ENCODE measurements around the gene PPA2.

DNA sequence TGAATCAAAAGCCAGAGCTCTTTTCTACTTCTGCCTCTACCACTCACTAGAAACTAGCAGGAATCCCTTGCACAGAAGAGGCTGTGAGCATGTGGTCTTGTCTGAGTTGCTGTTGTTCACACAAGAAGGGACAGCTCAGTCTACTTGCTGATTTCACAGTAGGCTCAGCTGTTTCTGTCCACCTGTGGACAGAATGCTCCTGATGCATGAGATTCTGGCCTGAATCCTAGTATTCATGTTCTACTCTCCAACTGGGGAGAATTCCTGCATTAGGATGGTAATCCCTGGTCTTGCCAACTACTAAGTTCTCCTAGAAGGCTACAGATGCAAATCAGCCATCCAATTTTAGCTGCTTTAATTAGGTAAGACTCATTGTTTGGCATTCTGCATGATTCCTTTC lies 112.8 kb downstream of the PPA2 start:
- TF ChIP-seq, protein P1, sequence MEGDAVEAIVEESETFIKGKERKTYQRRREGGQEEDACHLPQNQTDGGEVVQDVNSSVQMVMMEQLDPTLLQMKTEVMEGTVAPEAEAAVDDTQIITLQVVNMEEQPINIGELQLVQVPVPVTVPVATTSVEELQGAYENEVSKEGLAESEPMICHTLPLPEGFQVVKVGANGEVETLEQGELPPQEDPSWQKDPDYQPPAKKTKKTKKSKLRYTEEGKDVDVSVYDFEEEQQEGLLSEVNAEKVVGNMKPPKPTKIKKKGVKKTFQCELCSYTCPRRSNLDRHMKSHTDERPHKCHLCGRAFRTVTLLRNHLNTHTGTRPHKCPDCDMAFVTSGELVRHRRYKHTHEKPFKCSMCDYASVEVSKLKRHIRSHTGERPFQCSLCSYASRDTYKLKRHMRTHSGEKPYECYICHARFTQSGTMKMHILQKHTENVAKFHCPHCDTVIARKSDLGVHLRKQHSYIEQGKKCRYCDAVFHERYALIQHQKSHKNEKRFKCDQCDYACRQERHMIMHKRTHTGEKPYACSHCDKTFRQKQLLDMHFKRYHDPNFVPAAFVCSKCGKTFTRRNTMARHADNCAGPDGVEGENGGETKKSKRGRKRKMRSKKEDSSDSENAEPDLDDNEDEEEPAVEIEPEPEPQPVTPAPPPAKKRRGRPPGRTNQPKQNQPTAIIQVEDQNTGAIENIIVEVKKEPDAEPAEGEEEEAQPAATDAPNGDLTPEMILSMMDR (IDR thresholded peaks at IDR 0.05): no peak
- TF ChIP-seq EP300 (IDR thresholded peaks at IDR 0.05): no peak

Measured in upper lobe of left lung (tissue), 4 donors.